Rectal smooth muscle tissue (tissue), 1 donor: ENCODE measurements around the gene TACR2.

Experiments used
- H3K27ac ChIP-seq: one replicate; pipeline ENCODE4 v1.7.0; 2013; ENCODE audit warnings: low read depth, low read length, inconsistent platforms
- H3K27me3 ChIP-seq: one replicate; pipeline ENCODE4 v1.7.0; 2013; ENCODE audit warnings: low read length; ENCODE audit not compliant: control insufficient read depth, insufficient read depth
- H3K36me3 ChIP-seq: one replicate; pipeline ENCODE4 v1.7.0; 2013; ENCODE audit warnings: low read length; ENCODE audit not compliant: control insufficient read depth, insufficient read depth
- H3K4me1 ChIP-seq: one replicate; pipeline ENCODE4 v1.7.0; 2013; ENCODE audit warnings: low read length; ENCODE audit not compliant: control insufficient read depth, insufficient read depth
- H3K4me3 ChIP-seq: one replicate; pipeline ENCODE4 v1.7.0; 2013; ENCODE audit warnings: low read length
- H3K9ac ChIP-seq: one replicate; pipeline ENCODE4 v1.7.0; 2013; ENCODE audit warnings: low read length

TACR2 gene

DNA sequence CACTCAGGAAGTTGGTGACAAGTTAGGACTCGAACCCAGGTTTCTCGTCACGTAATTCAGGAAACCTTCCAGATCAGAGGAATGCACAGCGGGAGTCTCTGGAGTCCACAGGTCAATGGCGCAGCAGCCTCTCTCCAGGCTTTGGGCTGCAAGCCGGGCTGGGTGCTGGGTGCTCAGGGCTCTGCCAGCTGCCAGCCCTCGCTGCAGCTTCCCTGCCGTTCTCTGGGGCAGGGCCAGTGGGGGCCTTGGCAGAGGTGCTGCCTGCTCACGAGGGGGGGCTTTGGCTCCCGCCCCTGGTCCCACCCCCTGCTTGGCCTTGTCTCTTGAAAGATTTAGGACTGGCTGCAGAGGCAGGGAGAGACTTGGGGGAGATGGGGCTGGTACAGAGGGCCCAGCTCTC lies at the start of gene TACR2:
Gene TACR2 (minus strand): TSS at position 224 of the 400 bp plus-strand sequence. CDS start 595 bp downstream, outside the sequence.
- peak within 1 kb of the TSS; percentile 95 for H3K27ac ChIP-seq
- H3K4me1 ChIP-seq = peaks cover 24% of the 10 kb centered on the region
- no peaks in the 10 kb centered on the region for H3K36me3 ChIP-seq
- H3K4me3 ChIP-seq = peak within 1 kb of the TSS; percentile 75
- H3K9ac ChIP-seq = peak within 1 kb of the TSS; percentile 69
- H3K27me3 ChIP-seq = no peaks in the 10 kb centered on the region

DNA sequence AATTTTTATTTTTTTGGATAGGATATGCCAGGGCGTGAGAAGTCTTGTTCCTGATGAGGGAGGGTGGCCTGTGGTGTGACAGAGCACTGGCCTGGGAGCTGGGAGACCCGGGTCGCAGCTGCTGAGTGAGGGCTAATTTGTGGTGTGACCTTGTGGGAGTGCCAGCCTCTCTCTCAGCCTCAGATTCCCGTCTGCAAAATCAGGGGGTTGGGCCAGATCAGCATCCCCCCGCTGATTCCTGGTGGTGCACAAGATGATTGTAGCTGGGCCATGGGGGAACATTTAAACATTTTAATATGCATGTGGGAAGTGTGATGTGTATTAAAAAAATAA lies 49.4 kb upstream of the TACR2 start:
- H3K9ac ChIP-seq = no peak overlapping the region
- no peaks in the 10 kb centered on the region for H3K36me3 ChIP-seq
- no peak overlapping the region for H3K4me3 ChIP-seq
- H3K27ac ChIP-seq = peak overlapping the region; percentile 80
- no peaks in the 10 kb centered on the region for H3K27me3 ChIP-seq
- peaks cover 37% of the 10 kb centered on the region for H3K4me1 ChIP-seq

DNA sequence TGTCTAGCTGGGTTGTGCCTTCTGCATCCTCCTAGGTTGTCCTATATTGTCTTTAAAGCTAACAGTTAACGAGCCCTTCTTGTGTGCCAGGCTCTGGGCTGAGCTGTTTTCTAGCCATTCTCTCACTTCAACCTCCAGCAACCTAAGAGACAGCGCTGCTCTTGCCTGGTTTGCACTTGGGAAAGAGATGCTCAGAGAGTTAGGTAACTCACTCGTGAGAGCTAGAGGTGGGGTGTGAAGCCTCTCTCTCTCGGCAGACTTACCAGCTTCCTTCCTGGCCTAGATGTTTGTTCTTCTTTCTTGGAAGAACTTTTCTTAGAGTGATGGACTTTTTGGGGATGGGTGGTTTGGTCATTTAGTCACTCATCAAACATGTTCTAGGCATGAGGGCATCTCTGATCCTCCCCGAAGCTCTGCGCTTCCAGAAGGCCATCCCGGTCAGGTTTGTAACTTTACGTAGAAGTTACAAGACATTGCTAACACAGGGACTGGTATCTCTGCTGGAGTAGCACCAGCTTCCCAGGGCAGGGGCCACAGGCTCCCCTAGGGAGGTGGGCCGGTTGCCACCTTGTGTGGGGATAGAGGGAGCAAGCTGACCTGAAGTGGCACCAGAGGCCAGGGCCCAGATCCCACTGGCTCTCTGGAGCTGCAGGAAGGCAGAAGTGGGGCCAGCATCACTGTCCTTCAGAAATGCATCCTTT lies 48.9 kb upstream of the TACR2 start:
- Histone ChIP-seq H3K4me1 (peaks cover 42% of the 10 kb centered on the region), H3K4me3 (no peak overlapping the region), H3K27me3 (no peaks in the 10 kb centered on the region), H3K36me3 (no peaks in the 10 kb centered on the region), H3K9ac (no peak overlapping the region), H3K27ac (peak overlapping the region; percentile 80)

- peaks cover 49% of the 10 kb centered on the region for H3K4me1 ChIP-seq
- H3K9ac ChIP-seq = no peak overlapping the region
- H3K27ac ChIP-seq = peak overlapping the region; percentile 80
- no peak overlapping the region for H3K4me3 ChIP-seq
- no peaks in the 10 kb centered on the region for H3K36me3 ChIP-seq
- no peaks in the 10 kb centered on the region for H3K27me3 ChIP-seq
These were observed 48.2 kb upstream of the TACR2 start for GRCh38 chr10:69464801-69465401.

DNA sequence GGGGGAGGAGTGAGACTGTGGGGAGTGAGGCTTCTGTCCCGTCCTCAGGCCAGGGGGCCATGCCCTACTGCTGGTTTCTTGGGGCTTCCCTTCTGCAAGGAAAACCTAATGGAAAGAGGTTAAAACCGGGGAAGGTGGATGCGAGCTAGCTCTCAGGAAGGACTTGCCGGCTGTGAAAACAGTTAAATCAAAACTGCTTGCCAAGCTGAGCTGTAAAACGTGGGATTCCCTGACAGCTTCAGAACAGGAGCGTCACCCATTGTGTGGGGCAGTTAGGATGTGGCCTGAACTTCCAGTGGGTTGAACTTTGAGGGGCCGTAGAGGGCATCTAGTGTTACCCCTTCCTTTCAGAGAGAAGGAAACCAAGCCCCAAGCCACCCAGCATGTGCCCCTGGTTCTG lies 47.7 kb upstream of the TACR2 start:
- Histone ChIP-seq H3K4me3 (peak overlapping the region; percentile 19), H3K9ac (no peak overlapping the region), H3K36me3 (no peaks in the 10 kb centered on the region), H3K27me3 (no peaks in the 10 kb centered on the region), H3K27ac (peak overlapping the region; percentile 80), H3K4me1 (peaks cover 53% of the 10 kb centered on the region)

- Histone ChIP-seq H3K36me3 (no peaks in the 10 kb centered on the region), H3K9ac (no peak overlapping the region), H3K4me3 (peak overlapping the region; percentile 19), H3K4me1 (peaks cover 54% of the 10 kb centered on the region), H3K27me3 (no peaks in the 10 kb centered on the region), H3K27ac (peak overlapping the region; percentile 80)
These were observed 47.2 kb upstream of the TACR2 start for GRCh38 chr10:69463886-69464285.

DNA sequence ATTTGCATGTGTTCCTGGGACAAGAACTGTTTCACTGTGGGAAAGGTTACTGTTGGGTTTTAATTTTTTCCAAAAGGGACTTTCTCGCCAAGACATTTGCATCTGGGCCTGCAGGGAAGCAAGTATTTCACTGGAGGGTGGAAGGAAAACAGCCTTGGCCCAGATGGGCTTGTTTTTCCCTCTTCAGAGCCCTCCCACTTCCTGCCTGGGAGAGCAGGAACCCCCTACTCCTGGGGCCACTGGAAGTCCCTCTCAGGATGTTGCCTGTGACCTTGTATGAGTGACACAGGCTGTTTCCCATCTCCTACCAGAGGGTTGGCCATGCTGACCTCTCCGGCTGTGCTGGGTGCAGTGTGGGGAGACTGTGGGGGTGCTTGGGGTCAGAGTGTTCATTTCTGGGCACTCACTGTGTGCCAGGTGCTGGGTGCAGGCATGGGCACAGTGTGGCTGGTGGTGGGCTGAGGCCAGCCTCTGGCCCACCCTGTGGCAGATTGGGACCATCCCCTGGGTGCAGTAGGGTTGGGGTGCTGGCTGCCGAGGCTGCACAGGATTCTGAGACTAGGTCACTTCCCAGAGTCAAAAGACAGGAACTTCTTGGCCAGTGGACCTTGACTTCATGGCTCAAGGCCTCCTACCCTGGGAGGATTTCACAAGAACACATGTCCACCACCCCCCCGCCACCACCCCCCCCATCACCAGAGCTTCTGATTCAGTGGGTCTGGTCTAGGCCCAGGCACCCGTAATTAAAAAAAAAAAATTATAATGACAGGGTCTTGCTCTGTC lies 44.7 kb upstream of the TACR2 start:
- H3K27ac ChIP-seq = peak overlapping the region; percentile 65
- peaks cover 61% of the 10 kb centered on the region for H3K4me1 ChIP-seq
- H3K36me3 ChIP-seq = no peaks in the 10 kb centered on the region
- H3K9ac ChIP-seq = no peak overlapping the region
- no peak overlapping the region for H3K4me3 ChIP-seq
- no peaks in the 10 kb centered on the region for H3K27me3 ChIP-seq

DNA sequence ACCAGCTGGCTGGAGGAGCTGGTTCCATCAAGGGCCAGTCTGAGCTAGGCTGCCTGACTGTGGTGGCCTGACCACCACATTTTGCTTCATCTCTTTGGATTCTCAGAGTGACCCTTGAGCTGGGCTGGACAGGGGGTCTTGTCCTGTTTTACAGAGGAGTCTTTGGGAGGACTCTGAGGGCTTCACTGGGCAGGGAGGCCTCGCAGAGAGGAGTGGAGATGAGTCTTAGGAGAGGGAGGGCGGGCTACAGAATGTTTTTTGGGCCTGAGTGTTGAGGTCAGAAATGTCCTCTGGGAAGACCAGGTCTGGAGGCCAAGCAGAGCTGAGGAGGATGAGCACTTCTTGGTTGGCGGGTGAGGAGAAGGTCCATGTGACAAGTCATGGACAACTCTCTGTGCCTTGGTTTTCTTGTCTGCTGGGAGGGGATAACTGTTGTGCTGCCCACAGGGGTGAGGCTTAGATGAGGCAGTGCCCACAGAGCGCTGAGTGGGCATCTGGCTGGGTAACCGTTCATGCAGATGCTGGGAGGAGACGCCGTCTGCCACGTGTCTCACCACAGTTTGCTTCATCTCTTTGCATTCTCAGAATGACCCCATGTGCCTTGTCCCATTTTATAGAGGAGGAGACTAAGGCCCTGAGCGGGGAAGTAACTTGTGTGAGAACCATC lies 44.0 kb upstream of the TACR2 start:
- H3K4me1 ChIP-seq = peaks cover 56% of the 10 kb centered on the region
- H3K4me3 ChIP-seq = peak overlapping the region; percentile 37
- H3K27ac ChIP-seq = peak overlapping the region; percentile 65
- H3K9ac ChIP-seq = no peak overlapping the region
- no peaks in the 10 kb centered on the region for H3K27me3 ChIP-seq
- no peaks in the 10 kb centered on the region for H3K36me3 ChIP-seq

GRCh38 chr10:69459893-69460575 lies 43.3 kb upstream of the TACR2 start:
- H3K27me3 ChIP-seq = no peaks in the 10 kb centered on the region
- no peak overlapping the region for H3K9ac ChIP-seq
- no peaks in the 10 kb centered on the region for H3K36me3 ChIP-seq
- peak overlapping the region; percentile 37 for H3K4me3 ChIP-seq
- H3K27ac ChIP-seq = peak overlapping the region; percentile 65
- peaks cover 49% of the 10 kb centered on the region for H3K4me1 ChIP-seq

GRCh38 chr10:69459101-69459790 lies 42.5 kb upstream of the TACR2 start:
- Histone ChIP-seq H3K9ac (no peak overlapping the region), H3K4me3 (no peak overlapping the region), H3K27me3 (no peaks in the 10 kb centered on the region), H3K27ac (peak overlapping the region; percentile 68), H3K4me1 (peaks cover 41% of the 10 kb centered on the region), H3K36me3 (no peaks in the 10 kb centered on the region)

DNA sequence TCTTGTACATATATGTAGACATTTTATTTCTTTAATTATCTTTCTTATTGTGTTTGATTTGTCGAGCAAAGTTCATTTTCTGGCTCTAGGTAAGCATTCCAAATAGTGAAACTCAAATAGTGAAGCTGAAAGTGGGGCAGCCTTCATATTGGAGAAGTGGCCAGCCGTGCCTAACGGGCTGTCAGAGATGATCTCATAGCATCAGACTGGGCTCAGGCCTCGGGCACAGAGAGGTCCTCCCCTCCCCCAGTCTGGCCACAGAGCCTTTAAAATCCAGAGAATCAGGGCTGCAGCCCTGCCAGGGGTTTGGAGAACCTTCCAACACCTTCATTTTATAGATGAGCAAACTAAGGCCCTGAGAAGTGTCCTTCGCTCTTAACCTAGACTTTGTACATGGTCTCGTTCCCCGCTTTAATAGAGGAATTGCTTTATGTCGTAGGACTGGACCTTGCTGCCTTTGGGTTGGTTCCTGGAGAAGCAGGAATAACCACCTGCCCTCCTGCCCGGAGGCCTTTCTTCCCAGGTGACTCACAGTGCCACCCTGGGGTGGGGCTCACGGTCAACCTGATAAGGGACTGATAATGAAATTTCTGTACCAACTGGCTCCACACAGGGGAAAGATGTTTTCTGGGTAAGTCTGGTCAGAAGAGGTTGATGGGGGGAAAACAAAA lies 41.8 kb upstream of the TACR2 start:
- no peak overlapping the region for H3K9ac ChIP-seq
- H3K27ac ChIP-seq = peak overlapping the region; percentile 68
- no peaks in the 10 kb centered on the region for H3K27me3 ChIP-seq
- no peak overlapping the region for H3K4me3 ChIP-seq
- H3K36me3 ChIP-seq = no peaks in the 10 kb centered on the region
- peaks cover 39% of the 10 kb centered on the region for H3K4me1 ChIP-seq
